Esophagus mucosa (tissue), 1 donor: ENCODE results near the gene TDRD5. TPM values are rescaled to one million over a fixed set of nuclear protein-coding genes. Genes with fewer than 3 reads are reported as not detected.
"Not testable (repeated sequence)": the region's sequence is repeated elsewhere in the genome, so short reads cannot be mapped to it uniquely, and the experiment has no call there.

Experiments
- ATAC-seq: fragments of 200-7000 bp; cut with Tn5 transposase; one replicate; pipeline ENCODE4 v1.9.1; 2020
- total RNA-seq: library from RNA; stranded (reverse); gene quantifications from one replicate; pipeline ENCODE4 v1.2.4, GENCODE V29; 2023
- donor health status: DM: yes; HTN: yes; CAD: no.

Gene TDRD5
- total RNA-seq, 1 donor from 2014 or later, result not detected

DNA sequence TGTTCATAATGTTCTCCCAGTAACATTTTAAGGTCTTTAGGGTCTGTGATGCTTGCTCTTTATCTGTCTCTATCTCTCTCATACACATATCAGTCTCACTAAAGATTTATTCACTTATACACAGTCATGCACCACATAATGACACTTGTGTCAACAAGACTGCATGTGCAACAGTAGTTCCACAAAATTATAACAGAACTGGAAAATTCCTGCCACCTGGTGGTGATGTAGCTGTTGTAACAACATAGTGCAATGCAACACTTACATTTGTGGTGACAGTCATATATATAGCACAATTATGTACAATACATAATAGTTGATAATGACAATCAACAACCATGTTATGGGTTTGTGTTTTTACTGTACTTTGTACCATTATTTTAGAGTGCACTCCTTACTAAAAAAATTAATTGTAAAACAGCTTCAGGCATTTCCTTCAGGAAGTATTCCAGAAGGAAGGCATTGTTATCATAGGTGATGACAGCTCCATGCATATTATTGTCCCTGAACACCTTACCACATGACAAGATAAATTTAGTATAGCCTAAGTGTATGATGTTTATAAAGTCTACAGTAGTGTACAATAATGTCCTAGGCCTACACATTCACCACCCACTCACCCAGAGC, 8.1 kb downstream of the TDRD5 start:
- peak; percentile 67 for ATAC-seq

DNA sequence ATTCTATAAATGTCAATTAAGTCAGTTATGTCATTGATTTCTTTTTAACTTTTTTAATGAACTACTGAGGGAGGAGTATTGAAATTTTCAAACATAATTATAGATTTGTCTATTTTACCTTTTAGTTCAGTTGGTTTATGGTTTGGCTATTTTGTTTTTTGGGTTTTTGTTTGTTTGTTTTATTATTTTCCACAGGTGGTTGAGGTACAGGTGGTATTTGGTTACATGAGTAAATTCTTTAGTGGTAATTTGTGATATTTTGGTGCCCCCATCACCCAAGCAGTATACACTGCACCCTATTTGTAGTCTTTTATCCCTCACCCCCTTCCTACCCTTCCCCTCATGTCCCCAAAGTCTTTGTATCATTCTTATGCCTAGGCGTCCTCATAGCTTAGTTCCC, 9.5 kb downstream of the TDRD5 start:
- no peak for ATAC-seq

DNA sequence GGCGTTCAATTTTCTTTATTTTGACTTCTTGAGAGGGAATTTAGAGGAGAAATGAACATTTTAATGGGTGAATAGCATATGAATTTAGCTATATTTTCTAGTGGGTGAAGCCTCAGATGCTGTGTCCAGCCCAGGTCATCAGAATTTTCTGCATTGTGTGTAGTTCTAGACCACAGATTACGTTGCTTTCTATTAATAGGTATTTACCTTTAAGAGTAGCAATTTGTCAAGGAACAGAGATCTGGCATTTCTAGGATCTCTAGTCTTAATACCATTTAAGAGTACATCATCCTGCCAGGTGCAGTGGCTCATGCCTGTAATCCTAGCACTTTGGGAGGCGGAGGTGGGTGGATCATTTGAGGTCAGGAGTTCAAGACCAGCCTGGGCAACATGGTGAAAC, 20.7 kb downstream of the TDRD5 start:
- no peak for ATAC-seq

DNA sequence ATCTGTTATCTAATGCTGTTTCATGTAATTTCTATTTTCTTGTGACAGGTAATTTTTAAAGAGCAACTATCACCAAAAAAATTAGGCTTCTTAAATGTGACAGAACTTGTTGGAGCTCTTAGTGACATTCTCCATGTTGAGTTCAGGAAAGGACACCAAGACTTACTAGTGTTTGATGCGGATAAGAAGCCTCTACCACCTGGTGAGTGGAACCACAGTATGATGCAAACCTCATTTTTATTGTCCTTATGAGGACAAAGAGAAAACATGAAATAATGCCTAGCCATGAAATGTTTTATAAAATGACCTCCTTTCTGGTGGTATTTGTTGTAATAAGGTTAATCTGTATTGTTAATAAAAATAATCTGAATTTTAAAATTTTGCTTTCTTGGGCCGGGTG, 39.1 kb downstream of the TDRD5 start:
- no peak for ATAC-seq

DNA sequence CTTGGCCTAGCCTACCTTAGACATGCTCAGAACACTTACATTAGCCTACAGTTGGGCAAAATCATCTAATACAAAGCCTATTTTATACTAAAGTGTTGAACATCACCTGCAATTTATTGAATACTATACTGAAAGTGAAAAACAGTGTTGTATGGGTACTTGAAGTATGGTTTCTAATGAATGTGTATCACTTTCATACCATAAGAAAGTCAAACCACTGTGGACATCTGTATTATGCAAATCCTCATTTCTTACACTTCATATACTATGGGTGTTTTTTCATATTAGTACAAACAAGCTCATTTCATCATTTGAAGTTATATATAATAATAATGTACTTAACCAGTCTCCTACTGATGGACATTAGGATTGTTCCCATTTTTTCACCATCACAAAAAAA, 41.2 kb downstream of the TDRD5 start:
- ATAC-seq, result no peak

DNA sequence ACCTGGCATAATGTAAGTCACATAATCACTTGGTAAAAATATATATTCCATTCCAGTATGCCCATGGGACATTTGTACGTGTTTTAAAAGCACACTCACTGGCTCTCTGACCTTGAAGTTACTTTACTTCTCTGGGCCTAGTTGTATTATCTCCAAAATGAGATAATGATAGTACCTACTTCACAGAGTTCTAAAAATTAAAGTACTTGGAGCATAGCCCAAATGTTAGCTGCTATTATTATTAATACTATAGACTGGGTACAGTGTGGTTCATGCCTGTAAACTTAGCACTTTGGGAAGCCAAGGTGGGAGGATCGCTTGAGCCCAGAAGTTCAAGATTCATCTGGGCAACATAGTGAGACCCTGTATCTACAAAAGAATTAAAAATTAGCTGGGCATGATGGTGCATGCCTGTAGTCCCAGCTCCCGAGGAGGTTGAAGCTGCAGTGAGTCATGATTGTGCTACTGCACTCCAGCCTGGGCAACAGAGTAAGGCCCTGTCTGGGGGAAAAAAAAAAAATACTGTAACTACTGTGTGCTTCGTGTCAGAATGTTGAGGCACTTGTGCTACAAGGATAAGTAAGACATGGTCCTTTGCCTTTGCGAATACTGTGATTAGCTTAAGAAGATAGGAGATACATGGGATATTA, 45.7 kb downstream of the TDRD5 start:
- no peak for ATAC-seq

DNA sequence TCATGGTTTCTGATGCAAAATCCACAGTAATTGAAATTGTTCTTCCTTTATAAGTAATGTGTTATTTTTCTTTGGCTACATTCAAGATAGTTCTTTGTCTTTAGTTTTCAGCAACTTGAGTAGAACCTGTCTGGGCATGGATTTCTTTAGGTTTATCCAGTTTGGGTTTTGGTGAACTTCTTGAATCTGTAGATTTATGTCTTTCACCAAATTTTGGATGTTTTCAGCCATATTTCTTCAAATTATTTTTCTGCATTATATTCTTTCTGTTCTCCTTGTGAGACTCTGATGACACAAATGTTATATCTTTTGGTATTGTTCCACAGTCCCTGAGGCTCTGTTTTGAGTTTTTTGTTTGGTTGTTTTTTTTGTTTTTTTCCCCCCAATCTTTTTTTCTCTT, 69.4 kb downstream of the TDRD5 start:
- no peak for ATAC-seq

DNA sequence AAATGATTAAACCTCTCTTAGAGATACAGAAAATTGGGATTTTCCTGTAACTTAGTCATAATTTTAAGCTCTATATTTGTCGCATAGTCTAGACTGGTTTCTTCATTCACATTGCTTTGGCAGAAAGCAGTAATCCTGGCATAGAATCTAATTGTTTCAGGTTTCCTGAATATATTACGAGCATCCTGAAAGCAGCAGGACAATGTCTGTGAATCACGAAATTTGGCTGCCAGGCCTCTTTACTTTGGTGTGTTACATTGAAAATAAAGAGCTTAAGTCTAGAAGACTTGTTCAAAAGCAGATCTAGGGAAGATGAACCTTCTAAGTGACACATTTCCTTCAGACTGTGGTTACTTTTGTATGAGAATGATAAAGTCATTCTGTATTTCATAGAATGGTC, 72.2 kb downstream of the TDRD5 start:
- no peak for ATAC-seq

DNA sequence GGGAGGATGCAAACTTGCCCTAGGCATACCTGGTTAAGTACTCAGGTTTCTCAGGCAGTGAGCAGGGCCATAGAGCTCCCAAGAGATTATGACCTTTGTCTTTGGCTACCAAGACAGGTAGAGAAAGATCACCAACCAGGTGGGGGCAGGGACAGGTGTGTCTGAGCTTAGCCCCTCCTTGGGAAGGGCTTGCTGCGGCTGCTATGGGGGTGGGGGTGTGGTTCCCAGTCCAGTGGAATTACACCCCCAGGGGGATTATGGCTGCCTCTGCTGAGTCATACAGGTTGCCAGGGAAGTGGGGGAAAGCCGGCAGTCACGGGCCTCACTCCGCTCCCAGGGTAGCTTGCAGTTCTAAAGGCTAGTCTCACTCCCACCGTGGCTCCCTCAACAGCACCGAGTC, 86.2 kb downstream of the TDRD5 start:
- no peak for ATAC-seq

DNA sequence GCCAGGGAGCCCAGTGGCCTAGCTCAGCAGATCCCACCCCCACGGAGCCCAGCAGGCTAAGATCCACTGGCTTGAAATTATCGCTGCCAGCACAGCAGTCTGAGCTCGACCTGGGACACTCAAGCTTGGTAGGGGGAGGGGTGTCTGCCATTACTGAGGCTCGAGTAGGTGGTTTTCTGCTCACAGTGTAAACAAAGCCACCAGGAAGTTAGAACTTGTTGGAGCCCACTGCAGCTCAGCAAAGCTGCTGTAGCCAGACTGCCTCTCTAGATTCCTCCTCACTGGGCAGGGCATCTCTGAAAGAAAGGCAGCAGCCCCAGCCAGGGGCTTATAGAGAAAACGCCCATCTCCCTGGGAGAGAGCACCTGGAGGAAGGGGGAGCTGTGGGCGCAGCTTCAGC, 102.9 kb downstream of the TDRD5 start:
- ATAC-seq, result not testable (repeated sequence)

DNA sequence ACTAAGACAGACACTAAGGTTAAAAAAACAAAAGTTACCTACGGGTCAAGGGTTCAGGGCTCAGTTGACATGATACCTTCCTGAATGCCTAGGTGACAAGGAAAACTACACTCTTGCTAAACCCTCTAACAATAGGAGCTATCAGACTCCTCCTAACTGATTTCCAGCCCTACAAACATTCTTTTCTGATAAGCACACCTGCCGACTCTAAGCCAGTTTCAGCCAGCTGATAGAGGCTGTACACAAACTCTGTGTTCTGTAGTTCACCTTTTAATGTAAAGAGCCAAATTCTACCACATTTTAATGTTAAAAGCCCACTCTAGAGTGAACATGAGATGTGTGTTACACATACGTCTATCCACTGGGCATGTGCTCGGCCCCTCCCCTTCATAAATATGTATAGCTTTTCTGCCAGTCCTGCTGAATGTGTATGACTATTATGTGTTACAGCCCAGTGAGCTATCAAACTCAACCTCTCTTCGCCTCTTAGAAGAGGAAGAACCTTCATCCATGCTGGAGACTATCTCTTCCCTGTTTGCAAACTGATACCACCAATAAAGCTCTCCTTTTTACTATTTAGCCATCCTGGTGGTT, 111.4 kb downstream of the TDRD5 start:
- no peak for ATAC-seq

DNA sequence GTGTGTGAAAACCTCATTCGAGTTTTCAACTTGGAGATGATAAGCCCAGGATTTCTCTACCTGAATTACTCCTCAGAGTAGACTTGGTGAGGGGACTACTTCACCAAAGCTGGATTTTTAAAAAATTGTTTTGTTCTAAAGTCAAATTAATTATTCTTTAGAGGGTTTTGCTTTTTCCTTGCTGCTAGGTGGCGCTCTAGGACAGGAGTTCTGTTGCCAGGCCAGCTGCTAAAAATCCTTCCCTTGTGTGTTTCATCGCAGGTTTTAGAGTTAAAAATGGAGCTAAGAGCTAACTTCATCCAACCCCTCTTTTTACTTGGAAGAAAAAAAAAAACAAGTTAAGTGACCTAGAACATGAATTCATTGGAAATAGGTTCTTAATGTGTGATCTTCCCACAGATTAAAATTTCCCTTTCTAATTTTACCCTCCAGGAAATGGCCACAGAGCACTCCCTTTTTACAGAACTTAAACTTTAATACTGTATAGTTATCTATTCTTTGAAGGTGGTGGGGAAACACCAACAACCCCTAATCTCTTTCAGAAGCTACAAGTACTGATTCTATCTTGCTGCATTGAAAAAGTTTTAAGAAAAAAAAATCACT, 114.8 kb downstream of the TDRD5 start:
- ATAC-seq, result no peak

DNA sequence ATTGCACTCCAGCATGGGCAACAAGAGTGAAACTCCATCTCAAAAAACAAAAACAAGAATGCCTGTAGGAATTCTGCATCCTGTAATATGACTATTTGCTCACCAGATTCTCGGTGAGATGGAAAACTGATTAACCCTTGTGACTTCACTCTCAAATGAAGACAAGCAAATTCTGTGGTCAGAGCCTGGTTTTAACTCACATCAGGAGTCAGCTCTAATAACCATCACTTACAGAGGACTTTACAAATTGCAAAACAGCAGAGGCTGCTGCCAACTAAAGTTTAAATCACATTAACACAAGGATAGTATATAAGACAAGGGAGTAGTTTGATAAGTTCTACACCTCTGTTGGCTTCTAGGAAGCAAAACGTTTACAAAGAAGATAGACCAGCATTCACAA, 115.8 kb downstream of the TDRD5 start:
- ATAC-seq, result no peak

DNA sequence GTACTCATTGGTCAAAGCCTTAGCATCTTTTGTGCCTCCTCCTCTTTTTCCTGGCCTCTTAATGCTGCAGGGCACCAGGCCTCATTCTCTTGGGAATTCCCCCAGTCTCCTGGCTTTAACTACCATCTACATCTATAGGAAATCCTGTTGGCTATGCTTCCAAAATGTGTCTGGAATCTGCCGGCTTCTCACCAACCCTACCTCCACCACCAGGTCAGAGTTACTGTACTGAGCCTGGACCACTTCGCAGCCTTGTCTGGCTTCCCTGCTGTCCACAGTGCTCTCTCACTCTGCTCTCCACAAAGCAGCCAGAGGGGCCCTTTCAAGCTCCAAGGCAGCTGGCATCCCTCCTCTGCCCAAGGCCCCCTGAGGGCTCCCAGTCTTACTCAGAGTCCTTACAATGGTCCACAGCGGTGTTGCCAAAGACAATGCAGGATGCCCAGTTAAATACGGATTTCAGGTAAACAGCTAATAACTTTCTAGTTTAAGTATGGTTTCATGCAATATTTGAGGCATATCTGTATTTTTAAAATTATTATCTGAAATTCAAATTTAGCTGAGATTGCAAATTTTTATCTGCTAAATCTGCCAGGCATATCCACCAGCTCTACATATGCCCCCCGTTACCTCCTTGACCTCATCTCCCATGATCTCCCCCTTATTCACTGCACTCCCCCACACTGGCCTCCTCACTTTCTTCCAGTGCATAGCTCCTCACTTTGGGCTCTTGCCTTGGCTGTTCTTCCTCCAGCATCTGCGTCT, 117.0 kb downstream of the TDRD5 start:
- ATAC-seq, result no peak

DNA sequence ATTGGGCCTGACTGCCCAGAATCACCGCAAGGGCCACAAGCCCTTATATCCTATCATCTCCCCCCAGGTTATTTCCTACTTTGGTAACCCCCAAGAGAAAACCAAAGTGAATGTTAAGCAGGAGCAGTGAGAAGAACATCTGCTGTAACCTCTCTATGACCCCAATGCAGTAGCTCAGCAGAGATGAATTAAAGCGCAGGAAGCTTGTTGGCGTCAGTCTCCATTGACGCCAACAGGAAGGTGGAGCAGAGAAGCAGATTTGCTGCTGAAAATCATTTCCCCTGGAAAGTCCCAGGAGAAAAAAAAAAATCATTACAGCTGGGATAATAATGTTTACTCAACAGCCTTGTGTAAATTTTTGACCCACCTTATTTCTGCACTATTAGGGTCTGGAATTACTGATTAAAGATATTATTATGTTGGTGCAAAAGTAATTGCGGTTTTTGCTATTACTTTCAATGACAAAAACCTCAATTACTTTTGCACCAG, 118.3 kb downstream of the TDRD5 start:
- ATAC-seq, result no peak

DNA sequence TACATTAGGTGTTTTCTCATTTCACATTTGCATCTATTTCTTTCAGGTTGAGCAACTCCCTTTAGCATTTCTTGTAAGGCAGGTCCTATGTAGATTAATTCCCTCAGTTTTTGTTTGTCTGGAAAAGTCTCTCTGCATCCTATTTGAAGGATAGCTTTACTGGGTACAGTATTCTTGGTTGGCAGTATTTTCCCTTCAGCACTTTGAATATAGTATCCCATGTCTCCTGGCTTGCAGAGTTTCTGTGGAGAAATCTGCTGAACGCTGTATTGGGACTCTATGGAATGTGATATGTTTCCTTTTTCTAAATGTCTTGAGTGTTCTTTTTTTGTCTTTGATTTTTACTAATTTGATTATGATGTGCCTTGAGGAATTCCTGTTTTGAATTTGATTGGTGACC, 122.5 kb downstream of the TDRD5 start:
- no peak for ATAC-seq

DNA sequence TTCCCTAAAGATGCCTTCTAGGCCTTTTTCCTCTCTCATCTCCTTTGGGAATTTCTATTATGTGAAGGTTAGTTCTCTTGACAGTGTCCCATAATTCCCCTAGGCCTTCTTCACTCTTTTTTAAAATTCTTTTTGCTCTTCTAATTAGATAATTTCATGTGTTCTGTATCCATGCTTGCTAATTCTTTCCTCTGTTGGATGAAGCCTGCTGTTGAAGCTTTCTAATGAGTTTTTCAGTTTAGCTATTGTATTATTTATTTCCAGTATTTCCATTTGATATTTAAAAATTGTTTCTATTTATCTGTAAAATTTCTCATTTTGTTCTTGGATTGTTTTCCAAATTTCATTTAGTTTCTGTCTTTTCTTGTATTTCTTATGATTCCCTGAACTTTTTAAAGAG, 123.0 kb downstream of the TDRD5 start:
- no peak for ATAC-seq

DNA sequence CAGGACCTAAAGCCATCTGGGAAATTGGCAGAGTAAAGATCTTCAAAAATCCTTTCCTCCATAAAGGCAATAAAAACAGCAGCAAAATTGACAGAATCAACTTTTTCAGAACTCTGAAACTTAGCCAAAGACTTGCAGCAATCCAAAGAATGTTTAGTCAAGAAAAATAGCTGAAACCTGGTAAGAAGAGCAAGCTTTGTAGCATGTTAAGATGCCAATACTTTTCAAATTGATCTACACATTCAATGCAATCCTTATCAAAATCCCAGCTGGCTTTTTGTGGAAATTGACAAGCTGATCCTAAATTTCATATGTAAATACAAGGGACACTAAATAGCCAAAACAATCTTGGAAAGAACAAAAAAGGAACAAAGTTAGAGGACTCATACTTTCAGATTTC, 127.6 kb downstream of the TDRD5 start:
- no peak for ATAC-seq

DNA sequence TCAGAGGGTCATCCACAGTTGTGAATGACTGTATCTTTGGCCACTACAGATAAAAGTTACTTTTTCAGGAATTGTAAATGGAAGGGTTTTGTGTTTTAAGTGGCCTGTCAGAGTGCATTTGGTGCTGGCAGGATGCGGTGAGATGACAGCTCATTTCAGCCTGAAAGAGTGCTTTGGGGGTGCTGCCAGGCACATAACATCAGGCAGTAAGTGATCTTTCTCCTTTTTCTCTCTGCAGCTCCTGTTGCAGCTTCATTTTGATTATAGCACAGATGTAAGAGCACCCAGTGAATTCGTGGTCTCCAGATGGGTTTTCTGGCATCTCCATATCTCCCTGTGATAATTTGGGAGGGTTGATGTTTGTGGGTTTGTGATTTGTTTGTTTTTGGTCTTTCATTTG, 136.6 kb downstream of the TDRD5 start:
- ATAC-seq, result no peak

DNA sequence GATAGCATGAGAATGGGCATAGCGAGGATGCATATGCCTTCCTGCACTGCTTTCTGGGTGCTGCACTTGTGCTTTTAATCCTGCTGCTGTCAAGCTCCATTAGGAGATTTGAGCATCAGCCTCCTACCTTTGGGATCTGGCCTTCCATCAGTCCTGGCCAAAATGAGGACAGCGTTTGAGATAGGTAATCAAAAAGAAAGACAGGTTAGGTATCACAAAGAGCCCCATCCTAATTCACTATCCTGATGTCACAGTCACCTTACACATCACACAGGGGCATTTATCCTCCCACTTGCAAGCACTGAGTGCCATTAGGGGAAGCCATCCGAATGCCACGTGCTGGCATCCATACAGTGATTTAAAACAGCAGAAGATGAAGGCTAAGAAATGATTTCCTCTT, 138.2 kb downstream of the TDRD5 start:
- no peak for ATAC-seq

DNA sequence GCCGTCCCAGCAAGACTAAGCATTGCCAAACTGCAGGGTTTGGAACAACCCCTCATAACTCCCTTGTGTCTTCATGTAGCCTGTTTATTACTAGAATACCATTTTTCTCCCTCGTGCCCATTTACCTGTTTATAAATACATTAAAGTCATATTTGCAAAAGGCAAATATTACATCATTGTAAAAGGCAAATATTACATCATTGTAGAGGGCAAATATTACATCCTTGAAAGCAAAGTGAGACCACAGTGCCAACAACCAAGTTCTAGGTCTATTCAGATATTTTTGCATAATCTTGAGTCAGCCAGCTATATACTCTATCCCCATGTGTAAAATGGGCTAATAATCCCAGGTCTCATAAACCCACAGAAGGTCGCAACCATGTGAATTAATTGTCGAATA, 140.0 kb downstream of the TDRD5 start:
- no peak for ATAC-seq
